GM19240 (cell line): ENCODE results near the gene FLT1.

ENCODE experiments used
- DNase-seq: peaks from one replicate; pipeline ENCODE4 v3.0.0; 2011; ENCODE audit warnings: low spot score; ENCODE audit not compliant: insufficient read length

FLT1 gene

GRCh38 chr13:28432816-28433560 lies 61.9 kb downstream of the FLT1 start:
- DNase-seq: no peak

- peak; percentile 46 for DNase-seq
Observed at GRCh38 chr13:28429685-28430290, 65.1 kb downstream of the FLT1 start.

GRCh38 chr13:28429096-28429495 lies 65.8 kb downstream of the FLT1 start:
- no peak for DNase-seq

- DNase-seq: no peak
Observed at GRCh38 chr13:28426381-28426780, 68.5 kb downstream of the FLT1 start.

GRCh38 chr13:28425793-28426192 lies 69.1 kb downstream of the FLT1 start:
- DNase-seq: no peak

- no peak for DNase-seq
Observed at GRCh38 chr13:28424541-28424940, 70.4 kb downstream of the FLT1 start.

- no peak for DNase-seq
Observed at GRCh38 chr13:28423010-28423409, 71.9 kb downstream of the FLT1 start.

- no peak for DNase-seq
Observed at GRCh38 chr13:28421676-28422410, 73.1 kb downstream of the FLT1 start.

- no peak for DNase-seq
Observed at GRCh38 chr13:28420704-28421103, 74.2 kb downstream of the FLT1 start.

GRCh38 chr13:28415994-28416421 lies 78.9 kb downstream of the FLT1 start:
- no peak for DNase-seq

GRCh38 chr13:28413999-28414398 lies 80.9 kb downstream of the FLT1 start:
- no peak for DNase-seq

GRCh38 chr13:28412981-28413380 lies 81.9 kb downstream of the FLT1 start:
- DNase-seq: no peak

GRCh38 chr13:28411831-28412353 lies 83.0 kb downstream of the FLT1 start:
- no peak for DNase-seq

GRCh38 chr13:28410096-28410495 lies 84.8 kb downstream of the FLT1 start:
- no peak for DNase-seq

- no peak for DNase-seq
Observed at GRCh38 chr13:28409648-28410047, 85.3 kb downstream of the FLT1 start.

- DNase-seq: no peak
Observed at GRCh38 chr13:28408863-28409262, 86.1 kb downstream of the FLT1 start.

GRCh38 chr13:28408235-28408848 lies 86.6 kb downstream of the FLT1 start:
- no peak for DNase-seq

- DNase-seq: no peak
Observed at GRCh38 chr13:28406733-28407266, 88.1 kb downstream of the FLT1 start.

- no peak for DNase-seq
Observed at GRCh38 chr13:28402057-28402381, 92.9 kb downstream of the FLT1 start.

- DNase-seq: no peak
Observed at GRCh38 chr13:28401303-28402056, 93.4 kb downstream of the FLT1 start.

GRCh38 chr13:28396053-28396452 lies 98.9 kb downstream of the FLT1 start:
- no peak for DNase-seq
